Left lobe of liver (tissue), 2 donors: ENCODE data around the gene SRR. TPM values are rescaled to one million over a fixed set of nuclear protein-coding genes. Genes with fewer than 3 reads are reported as not detected.
A peak's percentile ranks its signal among the peaks of the same experiment; 100 is the strongest.
"Not testable (repeated sequence)": the region's sequence is repeated elsewhere in the genome, so short reads cannot be mapped to it uniquely, and the experiment has no call there.

Experiments
- ATAC-seq: fragments of 200-7000 bp; cut with Tn5 transposase; one replicate; pipeline ENCODE4 v1.9.1; 2020; ENCODE audit warnings: mild to moderate bottlenecking, moderate library complexity
- DNase-seq: peaks from one replicate; pipeline ENCODE4 v3.0.0-alpha.2; 2020; ENCODE audit warnings: low spot score
- total RNA-seq: library from RNA; stranded (reverse); gene quantifications from one replicate; pipeline ENCODE4 v1.2.1, GENCODE V29; 2021
- donor health status: DM: no; HTN: no; CAD: no; lungs with moderate emphysema.
- donor health status: DM: no; HTN: yes; CAD: no.

Gene SRR
- total RNA-seq, 1 donor from 2014 or later = 5.1 TPM

DNA sequence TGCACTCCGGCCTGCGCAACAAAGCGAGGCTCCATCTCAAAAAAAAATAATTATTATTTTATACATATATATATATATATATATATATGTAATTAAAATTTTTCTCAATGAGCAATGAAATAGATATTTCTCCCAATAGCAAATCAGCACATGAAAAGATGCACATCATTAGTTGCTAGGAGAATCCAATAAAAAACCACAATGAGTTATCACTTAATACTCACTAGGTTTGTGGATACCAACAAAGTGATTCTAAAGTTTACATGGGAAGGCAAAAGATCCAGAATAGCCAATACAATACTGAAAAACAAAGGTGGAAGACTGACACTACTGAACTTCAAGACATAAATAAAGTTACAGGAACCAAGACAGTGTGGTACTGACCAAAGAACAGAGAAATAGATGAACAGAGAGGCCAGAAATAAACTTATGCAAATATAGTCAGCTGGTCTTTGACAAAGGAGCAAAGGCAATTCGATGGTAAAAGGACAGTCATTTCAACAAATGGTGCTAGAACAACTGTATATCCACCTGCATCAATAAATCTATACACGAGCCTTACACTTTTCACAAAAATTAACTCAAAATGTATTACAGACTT lies 13.8 kb upstream of the SRR start:
- DNase-seq (no peak), ATAC-seq (no peak)

DNA sequence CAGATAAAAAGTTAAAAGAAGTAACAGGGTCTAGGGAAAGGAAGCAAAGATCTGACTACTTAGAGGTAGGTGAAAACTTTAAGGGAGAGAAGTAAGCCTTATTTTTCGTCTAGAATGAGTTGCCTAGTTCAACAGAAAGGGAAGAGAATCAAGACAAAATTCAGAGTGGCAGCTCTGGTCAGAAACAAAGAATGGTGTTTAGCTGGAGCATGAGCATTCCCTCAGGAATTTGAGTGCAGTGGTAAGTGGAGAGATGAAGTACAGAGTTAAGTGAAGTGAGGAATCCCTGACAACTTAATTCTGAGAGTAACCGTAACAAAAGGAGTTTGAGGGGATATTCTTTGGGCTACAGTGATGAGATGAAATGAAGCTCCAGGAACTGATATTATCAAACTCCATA lies 11.7 kb upstream of the SRR start:
- DNase-seq (no peak), ATAC-seq (no peak)

DNA sequence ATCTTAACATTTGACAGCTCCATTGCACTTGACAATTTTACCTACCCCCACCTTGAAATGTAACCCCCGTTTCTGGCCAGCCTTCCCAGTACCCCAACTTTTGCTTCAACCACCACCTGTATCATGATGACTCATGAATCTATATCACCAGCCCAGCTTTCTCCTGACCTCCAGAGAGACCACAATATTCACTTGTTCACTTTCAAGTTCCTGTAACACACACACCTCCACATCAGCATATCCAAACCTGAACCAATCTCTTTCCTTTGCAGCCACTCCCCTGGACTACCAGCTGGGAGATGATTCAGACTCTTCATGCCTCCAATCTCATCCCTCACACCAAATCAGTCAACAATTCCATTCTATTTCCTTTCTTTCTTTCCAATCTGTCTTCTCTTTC lies 8.2 kb upstream of the SRR start:
- DNase-seq (no peak), ATAC-seq (no peak)

DNA sequence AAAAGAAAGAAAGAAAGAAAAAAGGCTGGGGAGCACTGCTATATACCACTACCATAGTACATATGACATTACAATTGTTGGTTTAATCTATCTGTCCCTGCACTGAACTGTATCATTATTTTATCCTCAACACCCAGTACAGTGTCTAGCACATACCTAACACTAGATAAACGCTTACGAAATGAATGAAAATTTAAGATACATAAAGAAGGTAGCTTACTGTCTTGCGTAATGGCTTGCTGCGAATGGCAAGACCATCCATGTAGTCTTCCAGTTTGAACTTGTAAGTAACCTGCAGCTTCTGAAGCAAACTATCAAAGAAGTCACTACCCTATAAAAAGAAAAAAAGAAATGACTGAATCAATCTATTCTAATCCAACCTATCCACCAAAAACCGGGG lies 6.7 kb upstream of the SRR start:
- no peak for DNase-seq
- ATAC-seq = no peak

DNA sequence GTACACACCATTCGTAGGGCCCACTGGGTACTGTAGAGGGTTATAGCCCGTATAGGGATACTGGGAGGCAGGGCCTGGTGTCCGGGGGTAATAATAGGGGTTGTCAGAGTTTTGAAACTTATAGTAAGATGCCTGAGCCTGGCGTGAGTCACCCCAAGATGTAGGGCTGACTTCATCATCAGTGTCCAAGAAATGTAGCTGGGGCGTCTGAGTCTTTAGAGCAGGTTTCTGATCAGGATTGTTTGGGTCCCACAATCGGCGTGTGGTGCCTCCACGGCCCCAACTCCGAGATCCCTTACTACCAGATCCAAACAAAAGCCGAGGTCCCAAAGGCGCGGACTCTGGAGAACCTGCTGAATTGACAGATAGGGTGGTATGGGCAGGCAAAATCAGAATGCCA lies 4.6 kb upstream of the SRR start:
- DNase-seq (no peak), ATAC-seq (no peak)

DNA sequence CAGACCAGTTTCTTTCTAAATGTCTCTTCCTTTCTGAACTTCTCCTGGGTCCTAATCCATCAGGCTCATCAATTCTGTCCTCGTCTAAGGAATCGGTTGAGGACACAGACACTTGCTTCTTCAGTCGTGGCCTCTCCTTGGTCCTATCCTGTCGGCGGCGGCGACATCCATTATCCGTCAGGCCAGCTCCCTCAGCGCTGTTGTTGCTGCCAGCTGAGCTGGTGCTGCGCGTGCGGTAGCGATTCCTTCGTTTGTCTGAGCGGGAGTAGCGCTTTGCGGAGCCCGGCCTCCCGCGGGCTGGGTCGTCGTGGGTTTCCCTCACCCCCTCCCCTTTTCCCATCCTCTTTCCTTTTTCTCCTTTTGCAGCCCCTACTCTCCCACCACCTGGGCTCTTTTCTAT lies 4.0 kb upstream of the SRR start:
- DNase-seq (no peak), ATAC-seq (no peak)

DNA sequence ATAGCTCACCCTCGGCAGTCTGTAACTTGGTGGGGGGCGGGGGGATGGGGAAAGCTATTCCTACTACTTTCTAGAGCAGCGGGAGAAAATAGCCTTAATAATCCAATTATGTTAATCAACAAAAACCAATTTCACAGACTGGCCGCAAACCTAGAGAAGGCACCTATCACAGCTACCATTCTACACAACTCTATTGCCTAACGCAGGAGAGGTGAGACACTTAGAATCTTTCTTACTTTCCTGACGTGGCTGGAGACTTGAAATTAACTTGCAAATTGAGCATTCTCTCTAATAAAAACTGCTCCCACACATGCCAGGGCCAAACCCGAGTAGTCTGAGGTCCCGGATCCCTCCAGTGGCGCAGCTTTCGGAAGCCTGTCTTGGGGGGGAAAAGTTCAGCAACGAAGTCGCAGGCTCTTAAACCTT lies 959 bp upstream of the SRR start:
- no peak for ATAC-seq
- no peak for DNase-seq

DNA sequence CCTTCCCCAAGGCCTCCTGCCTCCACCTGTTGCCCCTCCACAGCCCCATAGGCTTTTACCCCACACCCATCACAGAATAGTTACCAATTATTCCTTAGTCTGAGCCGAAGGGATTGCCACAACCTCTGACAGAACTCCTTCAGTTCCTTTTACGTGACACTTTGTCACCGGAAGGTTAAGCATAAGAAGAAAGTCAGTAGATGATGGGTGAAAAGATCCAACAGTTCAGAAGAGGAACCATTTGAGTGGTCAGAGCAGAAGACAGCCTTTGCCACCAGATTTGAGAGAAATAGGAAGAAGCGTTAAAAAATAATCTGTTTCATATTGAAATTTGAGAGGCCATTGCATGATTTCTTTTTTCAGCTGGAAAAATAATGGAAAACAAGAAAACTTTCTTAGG lies 1.2 kb downstream of the SRR start:
- ATAC-seq (no peak), DNase-seq (no peak)

DNA sequence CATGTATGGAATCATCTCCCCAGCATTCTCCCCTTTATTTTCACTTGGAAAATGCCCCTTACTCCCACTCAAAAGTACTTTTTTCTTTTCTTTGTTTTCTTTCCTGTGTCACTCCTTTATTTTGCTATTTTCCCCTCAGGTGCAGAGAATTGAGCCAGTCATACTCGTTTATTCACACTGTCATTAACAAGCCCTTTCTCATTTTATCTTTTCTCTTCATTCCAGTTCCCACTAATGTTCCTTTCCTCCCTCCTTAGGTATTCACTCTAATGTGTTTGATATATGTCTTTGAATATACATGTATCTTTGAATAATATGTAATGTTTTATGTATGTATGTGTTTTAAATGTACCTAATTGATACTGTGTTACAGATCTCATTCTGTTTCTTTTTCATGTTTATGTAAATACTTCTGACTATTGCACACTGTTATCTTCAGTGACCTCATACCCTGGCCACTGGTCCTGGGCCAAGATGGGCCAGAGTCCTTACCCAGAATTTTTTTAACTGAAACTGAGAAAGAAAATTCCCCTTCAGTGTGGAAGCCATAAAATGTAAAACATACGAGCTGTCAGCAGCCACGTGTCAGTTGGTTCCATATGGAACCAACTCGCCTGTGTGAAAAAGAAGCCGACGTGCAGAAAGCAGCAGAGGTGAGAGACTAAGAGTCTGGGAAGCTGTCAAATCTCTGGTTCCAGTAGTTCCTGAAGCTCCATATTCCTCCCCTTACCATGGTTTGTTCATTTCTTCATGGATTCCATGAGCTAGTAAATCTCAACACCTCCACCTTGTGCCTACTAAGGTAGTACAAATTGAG lies 5.8 kb downstream of the SRR start:
- ATAC-seq (peak; percentile 90), DNase-seq (peak; percentile 70)

DNA sequence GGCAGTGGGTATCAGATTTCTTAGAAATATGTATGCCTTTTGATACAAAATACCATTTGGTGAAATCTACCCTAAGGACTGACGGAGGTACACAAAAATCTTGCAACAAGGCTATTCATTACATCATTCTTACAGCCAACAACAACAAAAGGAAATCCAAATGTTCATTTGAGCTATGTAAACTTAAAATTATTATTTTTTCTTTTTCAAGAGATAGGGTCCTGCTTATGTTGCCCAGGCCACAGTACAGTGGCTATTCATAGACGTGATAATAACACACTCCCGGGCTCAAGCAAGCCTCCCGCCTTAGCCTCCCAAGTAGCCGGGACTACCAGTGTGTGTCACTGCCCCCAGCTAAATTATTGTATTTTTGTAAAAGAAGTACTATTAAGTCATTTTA lies 9.0 kb downstream of the SRR start:
- ATAC-seq (no peak), DNase-seq (no peak)

DNA sequence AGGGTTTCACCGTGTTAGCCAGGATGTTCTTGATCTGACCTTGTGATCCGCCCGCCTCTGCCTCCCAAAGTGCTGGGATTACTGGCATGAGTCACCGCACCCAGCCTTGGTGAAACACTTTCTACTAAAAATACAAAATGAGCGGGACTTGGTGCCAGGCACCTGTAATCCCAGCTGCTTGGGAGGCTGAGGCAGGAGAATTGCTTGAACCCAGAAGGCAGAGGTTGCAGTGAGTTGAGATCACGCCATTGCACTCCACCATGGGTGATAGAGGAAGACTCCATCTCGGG lies 13.1 kb downstream of the SRR start:
- not testable (repeated sequence) for ATAC-seq, DNase-seq

DNA sequence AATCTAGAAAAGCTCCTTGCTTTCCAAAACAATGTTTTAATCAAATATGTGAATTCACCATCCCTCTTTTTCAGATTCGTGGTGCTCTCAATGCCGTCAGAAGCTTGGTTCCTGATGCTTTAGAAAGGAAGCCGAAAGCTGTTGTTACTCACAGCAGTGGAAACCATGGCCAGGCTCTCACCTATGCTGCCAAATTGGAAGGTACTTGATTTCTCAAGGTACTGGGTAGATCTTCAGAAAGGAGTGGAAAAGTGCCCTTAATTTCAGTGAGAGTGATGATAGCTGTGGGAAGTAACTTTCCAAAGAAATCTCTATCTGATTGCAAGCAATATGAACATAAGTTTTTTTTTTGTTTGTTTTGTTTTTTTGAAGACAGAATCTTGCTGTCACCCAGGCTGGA lies 14.0 kb downstream of the SRR start:
- ATAC-seq (no peak), DNase-seq (no peak)

DNA sequence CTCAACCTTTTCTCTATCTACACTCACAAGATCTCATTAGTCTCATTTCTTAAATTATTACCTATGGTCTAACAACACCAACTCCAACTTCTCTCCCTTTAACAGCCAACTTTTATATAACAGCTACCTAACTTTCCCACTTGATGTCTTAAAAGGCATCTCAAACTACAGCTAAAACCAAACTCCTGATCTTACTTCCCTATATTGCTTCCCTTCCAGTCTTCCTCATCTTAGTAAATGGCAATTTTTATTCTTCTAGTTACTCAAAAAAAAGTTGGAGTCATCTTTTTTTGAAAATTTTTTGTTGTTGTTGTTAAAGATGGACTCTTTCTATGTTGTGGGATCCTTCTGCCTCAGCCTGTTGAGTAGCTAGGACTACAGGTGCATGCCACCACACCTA lies 15.3 kb downstream of the SRR start:
- no peak for DNase-seq
- ATAC-seq = no peak

DNA sequence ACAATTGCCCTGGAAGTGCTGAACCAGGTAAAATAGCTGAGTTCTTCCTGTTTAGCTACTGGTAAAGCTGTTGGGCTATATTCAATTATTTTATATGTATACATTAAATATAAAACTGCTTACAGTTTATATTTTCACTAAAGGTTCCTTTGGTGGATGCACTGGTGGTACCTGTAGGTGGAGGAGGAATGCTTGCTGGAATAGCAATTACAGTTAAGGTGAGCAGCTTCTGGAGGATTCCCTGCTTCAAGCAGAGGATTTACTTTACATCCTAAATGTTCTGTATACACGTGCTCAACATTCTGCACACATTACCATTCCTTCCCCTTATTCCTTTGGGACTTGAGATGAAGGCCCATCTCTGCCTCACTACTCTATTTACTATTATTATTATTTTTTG lies 17.6 kb downstream of the SRR start:
- DNase-seq = no peak

DNA sequence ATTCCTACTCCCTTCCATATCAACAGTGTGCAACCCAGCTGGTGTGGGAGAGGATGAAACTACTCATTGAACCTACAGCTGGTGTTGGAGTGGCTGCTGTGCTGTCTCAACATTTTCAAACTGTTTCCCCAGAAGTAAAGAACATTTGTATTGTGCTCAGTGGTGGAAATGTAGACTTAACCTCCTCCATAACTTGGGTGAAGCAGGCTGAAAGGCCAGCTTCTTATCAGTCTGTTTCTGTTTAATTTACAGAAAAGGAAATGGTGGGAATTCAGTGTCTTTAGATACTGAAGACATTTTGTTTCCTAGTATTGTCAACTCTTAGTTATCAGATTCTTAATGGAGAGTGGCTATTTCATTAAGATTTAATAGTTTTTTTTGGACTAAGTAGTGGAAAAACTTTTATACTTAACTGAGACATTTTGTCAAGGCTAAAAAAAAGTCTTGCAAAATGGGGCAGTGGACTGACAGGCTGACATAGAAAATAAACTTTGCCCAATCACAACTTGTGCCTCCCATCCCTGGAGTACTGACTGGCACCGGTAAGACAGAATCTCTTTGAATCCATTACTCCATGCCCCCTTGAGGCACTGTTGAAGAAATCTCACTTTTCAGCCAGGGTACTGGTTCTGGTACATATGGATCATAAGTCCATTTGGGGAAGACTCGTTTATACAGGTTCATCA lies 20.0 kb downstream of the SRR start:
- no peak for ATAC-seq
- DNase-seq = no peak

More for the DNA sequence above, 17.6 kb downstream of the SRR start:
- no peak for ATAC-seq

DNA sequence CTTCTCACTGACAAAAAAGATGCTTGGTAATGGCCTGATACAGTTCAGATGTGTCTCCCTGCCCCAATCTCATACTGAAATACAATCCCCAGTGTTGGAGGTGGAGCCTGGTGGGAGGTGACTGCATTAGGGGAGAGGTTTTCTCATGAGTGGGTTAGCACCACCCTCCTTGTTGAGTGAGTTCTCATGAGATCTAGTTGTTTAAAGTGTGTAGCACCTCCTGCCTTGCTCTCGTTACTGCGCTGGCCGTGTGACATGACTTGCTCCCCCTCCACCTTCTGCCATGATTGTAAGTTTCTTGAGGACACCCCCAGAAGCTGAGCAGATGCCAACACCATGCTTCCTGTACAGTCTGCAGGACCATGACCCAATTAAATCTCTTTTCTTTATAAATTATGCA lies 27.6 kb downstream of the SRR start:
- ATAC-seq = no peak
- DNase-seq = no peak

DNA sequence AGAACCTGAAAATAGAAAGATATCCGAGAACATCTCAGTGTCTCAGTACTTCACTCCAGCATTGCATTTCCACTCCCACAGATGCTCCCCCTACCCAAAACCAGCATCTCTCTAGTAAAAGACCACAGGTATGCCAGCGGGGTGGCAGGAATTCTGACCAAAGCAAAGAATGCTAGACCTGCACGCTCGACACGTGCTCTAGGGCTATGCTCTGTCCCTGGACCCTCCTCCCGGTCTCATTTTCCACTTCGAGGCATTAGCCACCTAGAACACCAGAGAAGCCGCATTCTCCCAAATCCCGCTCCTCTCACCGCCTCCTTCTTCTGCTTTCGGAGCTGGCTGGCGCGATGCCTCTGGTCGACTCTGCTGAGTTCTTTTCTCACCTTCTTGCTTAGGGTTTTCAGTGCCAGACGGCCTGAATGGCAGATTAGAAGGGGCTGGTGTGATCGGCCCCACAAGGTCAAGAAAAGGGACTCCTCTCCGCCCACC lies 32.0 kb downstream of the SRR start:
- DNase-seq (no peak), ATAC-seq (no peak)

DNA sequence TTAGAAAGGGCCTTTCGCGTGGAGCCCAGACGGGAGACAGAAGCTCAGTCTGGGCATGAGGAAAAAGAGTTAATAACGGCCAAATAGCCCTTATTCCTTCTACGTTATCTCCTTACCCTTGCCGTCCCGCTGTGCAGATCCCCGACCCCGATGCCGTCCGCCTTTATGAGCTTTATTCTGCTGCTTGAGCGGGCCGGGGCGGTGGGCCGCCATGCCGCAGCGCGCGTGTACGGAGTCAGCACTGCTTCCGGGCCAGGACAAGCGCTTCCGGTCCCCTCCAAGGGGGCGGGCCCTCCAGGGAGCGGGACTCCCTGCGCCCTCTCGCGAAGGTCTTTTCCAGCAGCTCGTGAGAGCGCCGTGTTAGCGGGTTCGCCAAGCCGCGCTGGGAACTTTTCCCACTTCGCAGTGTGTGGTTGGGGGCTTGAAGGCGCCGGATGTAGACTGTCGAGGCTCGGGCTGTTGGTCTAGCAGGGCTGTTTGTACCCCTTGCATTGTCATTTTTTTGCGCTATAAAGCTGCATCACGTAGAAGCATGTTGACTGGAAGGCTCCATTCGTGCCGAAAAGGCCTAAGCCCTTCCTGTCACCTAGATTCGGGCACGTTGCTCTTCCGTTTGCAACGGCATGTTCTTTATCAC lies 32.6 kb downstream of the SRR start, which contains the start of gene TSR1:
Gene TSR1 (minus strand): TSS at position 243 of the 637 bp plus-strand sequence. CDS start 30 bp downstream, at position 213.
- ATAC-seq = peak; percentile 94
- DNase-seq = peak; percentile 92

DNA sequence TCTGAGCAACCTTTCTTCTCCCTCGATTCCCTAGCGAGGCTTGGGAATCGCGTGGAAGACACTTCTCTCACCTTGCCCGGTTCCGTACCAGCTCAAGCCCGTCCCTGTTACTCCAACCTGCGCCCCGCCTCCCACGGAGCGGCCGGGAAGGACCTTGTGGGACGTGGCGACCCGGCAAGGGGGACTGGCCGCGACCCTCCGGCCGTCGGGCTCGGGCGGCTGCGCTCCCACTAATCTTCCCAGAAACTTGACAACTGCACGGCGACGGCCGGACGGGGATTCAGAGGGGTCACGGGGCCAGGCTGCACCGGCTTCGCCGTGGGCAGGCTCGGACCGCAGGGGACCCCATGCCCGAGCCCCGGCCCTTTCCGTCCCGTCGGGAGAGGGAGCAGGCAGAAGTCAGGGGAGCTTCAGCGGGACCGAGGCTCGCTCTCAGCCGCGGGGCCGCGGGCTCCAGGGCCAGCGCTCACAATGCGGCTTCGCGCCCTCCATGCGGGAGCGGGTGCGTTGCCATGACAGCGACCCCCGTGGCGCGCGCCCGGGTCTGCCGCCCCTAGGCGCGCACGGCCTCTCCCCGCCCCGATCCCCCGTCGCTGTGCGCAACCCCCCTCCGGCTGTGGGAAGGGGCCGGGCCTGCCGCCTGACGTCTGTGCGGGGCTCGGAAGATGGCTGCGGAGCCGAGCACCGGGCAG lies 33.2 kb downstream of the SRR start, which contains the start of gene SGSM2:
Gene SGSM2 (plus strand): TSS at position 650 of the 692 bp plus-strand sequence. CDS start 188 bp downstream, outside the sequence.
- ATAC-seq = peak; percentile 52
- peak; percentile 61 for DNase-seq

DNA sequence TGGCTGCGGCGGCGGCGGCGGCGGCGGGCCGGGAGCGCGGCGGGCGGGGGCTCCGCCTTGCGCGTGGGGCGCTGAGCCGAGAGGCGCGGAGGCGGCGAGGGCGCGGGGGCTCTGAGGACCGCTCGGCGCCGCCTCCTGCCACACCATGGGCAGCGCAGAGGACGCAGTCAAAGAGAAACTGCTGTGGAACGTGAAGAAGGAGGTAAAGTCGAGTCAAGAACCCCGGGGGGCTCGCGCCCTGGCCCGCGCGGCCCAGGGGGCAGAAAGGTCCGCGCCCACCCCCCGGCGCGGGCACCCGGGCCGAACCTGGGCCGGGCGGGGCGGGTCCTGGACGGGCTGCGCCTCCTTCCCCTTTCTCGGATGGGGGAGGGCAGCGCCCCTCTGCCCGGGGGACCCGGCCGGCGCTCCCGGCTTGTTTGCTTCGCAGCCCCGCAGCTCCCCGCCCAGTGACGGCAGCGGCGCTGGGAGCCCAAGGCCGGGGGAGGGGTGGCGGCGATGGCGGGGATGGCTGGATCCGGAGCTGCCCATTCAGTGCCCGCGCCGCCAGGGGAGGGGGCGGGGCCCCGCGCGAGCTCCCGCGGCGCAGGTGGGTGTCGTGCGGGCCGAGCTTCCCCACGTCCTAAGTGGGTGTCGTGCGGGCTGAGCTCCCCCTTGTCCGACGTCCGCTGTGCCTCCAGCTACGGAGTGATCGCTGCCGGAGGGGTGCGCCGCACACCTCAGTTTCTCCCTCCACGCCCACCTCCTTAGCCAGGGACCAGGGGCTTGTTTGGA lies 34.0 kb downstream of the SRR start:
- DNase-seq (peak; percentile 64), ATAC-seq (peak; percentile 63)
